Osteoblast (primary cell): ENCODE data around the gene CRNN. TPM values are rescaled to one million over a fixed set of nuclear protein-coding genes. Genes with fewer than 3 reads are reported as not detected.

Experiments used
- DNase-seq: peaks from one replicate; pipeline ENCODE4 v3.0.0; 2011; ENCODE audit warnings: low spot score, mixed read lengths; ENCODE audit not compliant: insufficient read length; ENCODE audit errors: missing footprints
- H2AFZ ChIP-seq: 2 replicates; pipeline ENCODE4 v1.6.0; 2011; ENCODE audit warnings: mild to moderate bottlenecking, low read length
- H3K27ac ChIP-seq: 2 replicates; pipeline ENCODE4 v1.5.1; 2011; ENCODE audit warnings: mild to moderate bottlenecking, low read depth, low read length, moderate library complexity
- H3K27me3 ChIP-seq: 2 replicates; pipeline ENCODE4 v1.6.0; 2012; ENCODE audit warnings: mild to moderate bottlenecking, control low read depth, inconsistent platforms, low read length, moderate library complexity; ENCODE audit not compliant: insufficient read depth
- H3K36me3 ChIP-seq: 2 replicates; pipeline ENCODE4 v1.5.1; 2011; ENCODE audit warnings: mild to moderate bottlenecking, low read length, control low read depth, moderate library complexity; ENCODE audit not compliant: insufficient read depth
- H3K4me1 ChIP-seq: 2 replicates; pipeline ENCODE4 v1.5.1; 2011; ENCODE audit warnings: mild to moderate bottlenecking, low read length, control low read depth, moderate library complexity; ENCODE audit not compliant: insufficient read depth
- H3K4me2 ChIP-seq: 2 replicates; pipeline ENCODE4 v1.6.0; 2011; ENCODE audit warnings: mild to moderate bottlenecking, low read length; ENCODE audit not compliant: insufficient read depth
- H3K4me3 ChIP-seq: fragments of 200-600 bp; sonication (generic); 3 replicates; pipeline ENCODE4 v1.5.1; 2012; ENCODE audit warnings: mild to moderate bottlenecking, low read length, inconsistent platforms; ENCODE audit not compliant: insufficient read depth
- H3K79me2 ChIP-seq: 2 replicates; pipeline ENCODE4 v1.6.0; 2012; ENCODE audit warnings: mild to moderate bottlenecking, low read length, control low read depth, inconsistent platforms; ENCODE audit not compliant: insufficient read depth
- H3K9me3 ChIP-seq: 2 replicates; pipeline ENCODE4 v1.5.1; 2011; ENCODE audit warnings: low read depth, low read length, control low read depth
- H4K20me1 ChIP-seq: 2 replicates; pipeline ENCODE4 v1.6.0; 2012; ENCODE audit warnings: mild to moderate bottlenecking, low read length, control low read depth; ENCODE audit not compliant: insufficient read depth
- CTCF ChIP-seq: IDR thresholded peaks from 2 replicates; pipeline ENCODE4 v1.5.1; 2011; ENCODE audit warnings: mild to moderate bottlenecking, low read depth, low read length, moderate library complexity; ENCODE audit errors: extremely low read depth
- small RNA-seq: library from RNA; depleted of rRNA; stranded (forward); fragments of <200 nt; gene quantifications from one replicate; pipeline ENCODE3, GENCODE V24; 2012
- total RNA-seq: library from RNA; depleted of rRNA; stranded (reverse); fragments of >200 nt; gene quantifications from 2 replicates; pipeline ENCODE4 v1.2.3, GENCODE V29; 2012

The CRNN gene
- total RNA-seq, 1 donor, result not detected

DNA sequence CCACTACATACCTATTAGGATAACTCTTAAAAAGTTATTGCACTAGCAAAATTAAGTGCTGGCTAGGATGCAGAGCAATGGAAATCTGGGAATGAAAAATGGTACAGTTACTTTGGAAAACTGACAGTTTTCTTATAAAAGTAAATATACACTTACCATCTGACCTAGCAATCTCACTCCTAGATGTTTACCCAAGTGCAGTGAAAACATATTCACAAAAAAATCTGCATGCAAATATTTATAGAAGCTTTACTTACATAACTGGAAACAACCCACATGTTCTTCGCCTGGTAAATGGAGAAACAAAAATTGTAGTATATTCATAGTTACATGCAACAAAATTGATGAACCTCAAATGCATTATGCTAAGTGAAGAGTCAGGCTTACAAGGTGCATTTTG, 41.4 kb downstream of the CRNN start:
- H3K79me2 ChIP-seq, result no peaks in the 10 kb centered on the region
- H3K36me3 ChIP-seq, result no peaks in the 10 kb centered on the region
- no peak for DNase-seq
- TF ChIP-seq CTCF, result no peak
- no peaks in the 10 kb centered on the region for H4K20me1 ChIP-seq
- no peaks in the 10 kb centered on the region for H3K4me1 ChIP-seq
- H3K27ac ChIP-seq, result no peak overlapping the region
- H3K9me3 ChIP-seq, result no peaks in the 10 kb centered on the region
- H3K27me3 ChIP-seq, result no peaks in the 10 kb centered on the region
- no peak overlapping the region for H3K4me3 ChIP-seq
- H3K4me2 ChIP-seq, result no peak overlapping the region
- no peak overlapping the region for H2AFZ ChIP-seq

DNA sequence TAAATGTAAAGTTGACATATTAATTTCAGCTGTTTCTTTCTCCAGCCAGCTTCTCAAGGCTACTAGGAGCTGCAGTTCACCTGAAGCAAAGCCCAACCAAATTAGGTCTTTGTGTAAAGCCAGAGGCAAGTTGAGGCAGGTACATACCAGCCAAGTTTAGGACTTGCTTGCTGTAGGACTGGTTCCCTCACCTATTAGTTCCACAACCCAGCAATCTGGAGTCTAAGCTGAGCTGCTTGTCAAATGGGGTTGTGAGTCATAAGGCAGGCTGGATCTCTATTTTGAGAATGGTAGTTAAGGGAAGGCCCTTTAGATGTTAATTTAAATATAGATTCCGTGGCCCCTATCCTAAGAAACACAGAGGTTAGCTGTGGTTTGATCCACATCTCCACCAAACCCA, 46.6 kb downstream of the CRNN start:
- Histone ChIP-seq H3K79me2 (no peaks in the 10 kb centered on the region), H3K4me2 (no peak overlapping the region), H4K20me1 (no peaks in the 10 kb centered on the region), H3K9me3 (no peaks in the 10 kb centered on the region), H3K27me3 (no peaks in the 10 kb centered on the region), H3K27ac (no peak overlapping the region), H2AFZ (no peak overlapping the region), H3K36me3 (no peaks in the 10 kb centered on the region), H3K4me1 (no peaks in the 10 kb centered on the region), H3K4me3 (no peak overlapping the region)
- no peak for TF ChIP-seq CTCF
- no peak for DNase-seq

GRCh38 chr1:152359906-152360305, 54.2 kb downstream of the CRNN start, which contains the start of gene FLG2:
TSS of gene FLG2 (minus strand) at chr1:152360006. CDS start at chr1:152358884, 1,122 bp downstream.
- Histone ChIP-seq H3K4me1 (no peaks in the 10 kb centered on the region), H4K20me1 (no peaks in the 10 kb centered on the region), H3K27ac (no peak within 1 kb of the TSS), H3K9me3 (no peaks in the 10 kb centered on the region), H3K4me2 (no peak within 1 kb of the TSS), H2AFZ (no peak within 1 kb of the TSS), H3K4me3 (no peak within 1 kb of the TSS), H3K27me3 (no peaks in the 10 kb centered on the region), H3K79me2 (no peaks in the 10 kb centered on the region), H3K36me3 (no peaks in the 10 kb centered on the region)
- no peak for DNase-seq
- TF ChIP-seq CTCF, result no peak

Small RNA genes lying within 50 kb of the gene (small RNA-seq; reads per million reads assigned to genes)
- gene HMGN3P1, result not detected

Other genes starting within 250 kb of the CRNN start
- not detected in 2 replicates for gene HRNR, start 190.1 kb downstream of the CRNN start, total RNA-seq
- gene FLG, start 89.0 kb downstream of the CRNN start, total RNA-seq, result 4.4 and 8.3 TPM in 2 replicates
- gene FLG2, start 54.3 kb downstream of the CRNN start, total RNA-seq, result not detected in 2 replicates
- gene LCE5A, start 96.5 kb upstream of the CRNN start, total RNA-seq, result not detected in 2 replicates
- not detected in 2 replicates for gene CRCT1, start 100.2 kb upstream of the CRNN start, total RNA-seq
- gene LCE3E, start 152.5 kb upstream of the CRNN start, total RNA-seq, result not detected in 2 replicates
- gene LCE3D, start 166.3 kb upstream of the CRNN start, total RNA-seq, result not detected in 2 replicates
- not detected in 2 replicates for gene LCE3C, start 186.0 kb upstream of the CRNN start, total RNA-seq
- not detected in 2 replicates for gene LCE3B, start 199.5 kb upstream of the CRNN start, total RNA-seq
- not detected in 2 replicates for gene LCE3A, start 208.8 kb upstream of the CRNN start, total RNA-seq
- not detected in 2 replicates for gene LCE2D, start 249.1 kb upstream of the CRNN start, total RNA-seq